ENCODE measurements around the gene USP24. TPM values are rescaled to one million over a fixed set of nuclear protein-coding genes. Genes with fewer than 3 reads are reported as not detected.

The USP24 gene
- polyA plus RNA-seq, 1 of the 3 experiments (the other 2 are of a cell fraction): 8.1 TPM

DNA sequence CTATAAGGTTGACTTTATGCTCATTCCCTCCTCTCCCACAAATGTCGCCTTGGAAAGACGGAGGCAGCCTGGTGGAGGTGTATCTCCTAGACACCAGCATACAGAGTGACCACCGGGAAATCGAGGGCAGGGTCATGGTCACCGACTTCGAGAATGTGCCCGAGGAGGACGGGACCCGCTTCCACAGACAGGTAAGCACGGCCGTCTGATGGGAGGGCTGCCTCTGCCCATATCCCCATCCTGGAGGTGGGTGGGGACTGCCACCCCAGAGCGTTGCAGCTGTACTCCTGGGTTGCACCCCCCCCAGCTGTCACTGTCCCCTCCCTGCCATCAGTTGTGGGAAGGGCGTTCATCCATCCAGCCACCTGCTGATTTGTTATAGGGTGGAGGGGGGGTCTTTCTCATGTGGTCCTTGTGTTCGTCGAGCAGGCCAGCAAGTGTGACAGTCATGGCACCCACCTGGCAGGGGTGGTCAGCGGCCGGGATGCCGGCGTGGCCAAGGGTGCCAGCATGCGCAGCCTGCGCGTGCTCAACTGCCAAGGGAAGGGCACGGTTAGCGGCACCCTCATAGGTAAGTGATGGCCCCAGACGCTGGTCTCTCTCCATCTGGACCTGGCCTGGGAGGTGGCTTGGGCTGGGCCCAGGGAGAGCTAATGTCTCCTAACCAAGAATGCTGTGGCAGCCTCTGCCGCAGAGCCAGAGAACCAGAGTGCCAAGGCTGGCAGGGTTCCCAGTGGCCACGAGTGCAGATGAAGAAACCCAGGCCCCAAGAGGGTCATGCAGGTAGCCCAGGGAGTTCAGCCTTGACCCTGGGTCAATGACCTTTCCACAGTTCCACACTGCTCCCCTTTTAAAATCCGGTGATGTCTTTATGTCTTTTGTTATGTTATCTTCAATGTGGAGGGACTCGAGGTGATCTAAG lies 162.7 kb downstream of the USP24 start:
- CTCF ChIA-PET: interaction anchor here (0.8 kb wide), 1 partner anchor 107 kb away, joined by 3 read pairs; no protein-coding TSS in a partner anchor

GRCh38 chr1:55051621-55052020 lies 163.5 kb downstream of the USP24 start:
- ChIA-PET POLR2A (interaction anchor here (0.6 kb wide), 1 partner anchor 8 kb away, joined by 3 read pairs; no protein-coding TSS in a partner anchor), CTCF (interaction anchor here (0.8 kb wide), 1 partner anchor 106 kb away, joined by 3 read pairs; no protein-coding TSS in a partner anchor)
- no peaks in the 10 kb centered on the region for H3K9me2 ChIP-seq
- no peaks in the 10 kb centered on the region for H3K36me3 ChIP-seq (replicated peaks in 1 of 2; ENCODE audit: control insufficient read depth in 1 of 2, insufficient read depth in 2 of 2, low read length in 1 of 2)
- no peak overlapping the region for H3K27ac ChIP-seq (ENCODE audit: low read depth in 2 of 2, low read length in 1 of 2)
- WGBS (ENCODE audit: low lambda C conversion rate): 71% methylated on average over 9 of the region's 9 CpGs
- no peak for TF ChIP-seq PBX3 (IDR thresholded peaks at IDR 0.05)
- TF ChIP-seq SMC3 (IDR thresholded peaks at IDR 0.05; ENCODE audit: low read depth, low read length): no peak
- no peak for TF ChIP-seq MXI1 (IDR thresholded peaks at IDR 0.05; ENCODE audit: low read depth, low read length)
- no peak for TF ChIP-seq TEAD4 (IDR thresholded peaks at IDR 0.05; ENCODE audit: borderline replicate concordance, insufficient read depth)
- no peak for TF ChIP-seq IRF3 (IDR thresholded peaks at IDR 0.05; ENCODE audit: low read depth, low read length)
- no peak for TF ChIP-seq FOXJ3 (CRISPR knock-in tag; IDR thresholded peaks at IDR 0.05)
- TF ChIP-seq, protein P1, sequence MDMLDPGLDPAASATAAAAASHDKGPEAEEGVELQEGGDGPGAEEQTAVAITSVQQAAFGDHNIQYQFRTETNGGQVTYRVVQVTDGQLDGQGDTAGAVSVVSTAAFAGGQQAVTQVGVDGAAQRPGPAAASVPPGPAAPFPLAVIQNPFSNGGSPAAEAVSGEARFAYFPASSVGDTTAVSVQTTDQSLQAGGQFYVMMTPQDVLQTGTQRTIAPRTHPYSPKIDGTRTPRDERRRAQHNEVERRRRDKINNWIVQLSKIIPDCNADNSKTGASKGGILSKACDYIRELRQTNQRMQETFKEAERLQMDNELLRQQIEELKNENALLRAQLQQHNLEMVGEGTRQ (IDR thresholded peaks at IDR 0.05; ENCODE audit: borderline replicate concordance, low read depth, low read length): no peak
- TF ChIP-seq TCF12 (IDR thresholded peaks at IDR 0.05): no peak
- TF ChIP-seq YY1 (IDR thresholded peaks at IDR 0.05; ENCODE audit: low read depth): no peak
- no peak for TF ChIP-seq RXRA (IDR thresholded peaks at IDR 0.05; ENCODE audit: borderline replicate concordance, low read depth)
- no peak for TF ChIP-seq RFX5 (IDR thresholded peaks at IDR 0.05; ENCODE audit: low read length)
- TF ChIP-seq GABPA (IDR thresholded peaks at IDR 0.05; ENCODE audit: low read depth): no peak
- no peak for TF ChIP-seq RCOR1 (IDR thresholded peaks at IDR 0.05; ENCODE audit: low read length)
- TF ChIP-seq TAF1 (IDR thresholded peaks at IDR 0.05; ENCODE audit: borderline replicate concordance, low read depth, low read length): no peak
- TF ChIP-seq SIN3A (IDR thresholded peaks at IDR 0.05; ENCODE audit: borderline replicate concordance, low read depth, low read length): no peak
- H3K9ac ChIP-seq: no peak overlapping the region
- H4K20me1 ChIP-seq (ENCODE audit: insufficient read depth): no peaks in the 10 kb centered on the region
- H2AFZ ChIP-seq (ENCODE audit: low read depth): no peak overlapping the region
- no peak overlapping the region for H3K4me3 ChIP-seq (ENCODE audit: low read depth in 2 of 2, low read length in 1 of 2)
- DNase-seq: no peak
- H3K4me1 ChIP-seq (ENCODE audit: control insufficient read depth in 1 of 2, insufficient read depth in 2 of 2, low read depth in 1 of 2, low read length in 1 of 2): peaks cover 0 to 28% of the 10 kb centered on the region in 2 experiments; a peak in 1 of 4 replicates
- H3K4me2 ChIP-seq: no peak overlapping the region
- H3F3A ChIP-seq (replicated peaks; ENCODE audit: insufficient read depth): no peaks in the 10 kb centered on the region
- no peaks in the 10 kb centered on the region for H3K9me3 ChIP-seq
- no peaks in the 10 kb centered on the region for H3K27me3 ChIP-seq (ENCODE audit: insufficient read depth)
- H3K79me2 ChIP-seq (ENCODE audit: insufficient read depth): no peaks in the 10 kb centered on the region

More for the DNA sequence above, 162.7 kb downstream of the USP24 start:
- Histone ChIP-seq H3K4me3 (ENCODE audit: low read depth in 2 of 2, low read length in 1 of 2) (no peak overlapping the region), H3K27ac (ENCODE audit: low read depth in 2 of 2, low read length in 1 of 2) (no peak overlapping the region), H3K9me2 (no peaks in the 10 kb centered on the region), H3K9ac (no peak overlapping the region), H3K27me3 (ENCODE audit: insufficient read depth) (no peaks in the 10 kb centered on the region), H3F3A (replicated peaks; ENCODE audit: insufficient read depth) (no peaks in the 10 kb centered on the region), H3K4me2 (no peak overlapping the region), H3K36me3 (replicated peaks in 1 of 2; ENCODE audit: control insufficient read depth in 1 of 2, insufficient read depth in 2 of 2, low read length in 1 of 2) (no peaks in the 10 kb centered on the region), H3K79me2 (ENCODE audit: insufficient read depth) (no peaks in the 10 kb centered on the region), H4K20me1 (ENCODE audit: insufficient read depth) (no peaks in the 10 kb centered on the region), H2AFZ (ENCODE audit: low read depth) (no peak overlapping the region), H3K4me1 (ENCODE audit: control insufficient read depth in 1 of 2, insufficient read depth in 2 of 2, low read depth in 1 of 2, low read length in 1 of 2) (peaks cover 0 to 28% of the 10 kb centered on the region in 2 experiments; a peak in 1 of 4 replicates), H3K9me3 (no peaks in the 10 kb centered on the region)
- TF ChIP-seq POLR2AphosphoS5 (IDR thresholded peaks at IDR 0.05; ENCODE audit: low read depth, low read length): no peak
- POLR2A ChIA-PET: interaction anchor here (0.6 kb wide), 1 partner anchor 8 kb away, joined by 3 read pairs; no protein-coding TSS in a partner anchor
- WGBS (ENCODE audit: low lambda C conversion rate): 88% methylated on average over 11 of the region's 29 CpGs
- no peak for DNase-seq
